ENCODE results near the gene RSKR.

DNA sequence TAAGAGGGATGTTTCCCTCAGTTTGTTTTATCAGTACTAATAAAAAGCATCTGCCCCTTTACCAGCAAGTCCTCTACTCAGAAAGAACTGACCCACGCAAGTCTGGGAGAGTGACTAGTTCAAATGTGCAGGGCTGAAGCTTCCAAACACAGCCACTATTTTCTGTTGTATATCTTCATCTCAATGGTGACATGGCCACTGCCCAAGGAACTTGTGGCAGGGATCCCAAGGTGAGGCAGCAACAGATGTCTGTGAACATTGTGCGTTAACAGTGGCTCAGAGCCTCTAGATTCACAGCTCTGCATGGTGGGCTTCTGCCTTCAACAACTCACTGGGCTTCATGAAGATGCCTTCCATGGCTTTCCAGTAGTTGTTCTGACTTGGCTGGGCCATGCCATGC lies 34.7 kb upstream of the RSKR start:
- TF ChIP-seq, protein P1, sequence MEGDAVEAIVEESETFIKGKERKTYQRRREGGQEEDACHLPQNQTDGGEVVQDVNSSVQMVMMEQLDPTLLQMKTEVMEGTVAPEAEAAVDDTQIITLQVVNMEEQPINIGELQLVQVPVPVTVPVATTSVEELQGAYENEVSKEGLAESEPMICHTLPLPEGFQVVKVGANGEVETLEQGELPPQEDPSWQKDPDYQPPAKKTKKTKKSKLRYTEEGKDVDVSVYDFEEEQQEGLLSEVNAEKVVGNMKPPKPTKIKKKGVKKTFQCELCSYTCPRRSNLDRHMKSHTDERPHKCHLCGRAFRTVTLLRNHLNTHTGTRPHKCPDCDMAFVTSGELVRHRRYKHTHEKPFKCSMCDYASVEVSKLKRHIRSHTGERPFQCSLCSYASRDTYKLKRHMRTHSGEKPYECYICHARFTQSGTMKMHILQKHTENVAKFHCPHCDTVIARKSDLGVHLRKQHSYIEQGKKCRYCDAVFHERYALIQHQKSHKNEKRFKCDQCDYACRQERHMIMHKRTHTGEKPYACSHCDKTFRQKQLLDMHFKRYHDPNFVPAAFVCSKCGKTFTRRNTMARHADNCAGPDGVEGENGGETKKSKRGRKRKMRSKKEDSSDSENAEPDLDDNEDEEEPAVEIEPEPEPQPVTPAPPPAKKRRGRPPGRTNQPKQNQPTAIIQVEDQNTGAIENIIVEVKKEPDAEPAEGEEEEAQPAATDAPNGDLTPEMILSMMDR (conservative IDR thresholded peaks at IDR 0.05; ENCODE audit: low read depth, low read length), result no peak
- TF ChIP-seq SMC3 (IDR thresholded peaks at IDR 0.05; ENCODE audit: low read depth, low read length) (no peak), MXI1 (IDR thresholded peaks at IDR 0.05; ENCODE audit: borderline replicate concordance, low read depth, low read length) (no peak), MAFK (IDR thresholded peaks at IDR 0.05; ENCODE audit: low read depth, low read length) (no peak), CEBPB (IDR thresholded peaks at IDR 0.05; ENCODE audit: low read depth, low read length) (no peak), POLR2A (IDR thresholded peaks at IDR 0.05; ENCODE audit: low read depth, low read length) (no peak), FOS (IDR thresholded peaks at IDR 0.05; ENCODE audit: low read depth, low read length) (no peak), CHD1 (IDR thresholded peaks at IDR 0.05; ENCODE audit: low read depth, low read length) (no peak), RAD21 (IDR thresholded peaks at IDR 0.05; ENCODE audit: low read length) (no peak), MAZ (IDR thresholded peaks at IDR 0.05; ENCODE audit: borderline replicate concordance, low read depth, low read length) (no peak), BHLHE40 (IDR thresholded peaks at IDR 0.05; ENCODE audit: low read depth, low read length) (no peak), RFX5 (IDR thresholded peaks at IDR 0.05; ENCODE audit: low read depth, low read length) (no peak)
- TF ChIP-seq, protein P2, sequence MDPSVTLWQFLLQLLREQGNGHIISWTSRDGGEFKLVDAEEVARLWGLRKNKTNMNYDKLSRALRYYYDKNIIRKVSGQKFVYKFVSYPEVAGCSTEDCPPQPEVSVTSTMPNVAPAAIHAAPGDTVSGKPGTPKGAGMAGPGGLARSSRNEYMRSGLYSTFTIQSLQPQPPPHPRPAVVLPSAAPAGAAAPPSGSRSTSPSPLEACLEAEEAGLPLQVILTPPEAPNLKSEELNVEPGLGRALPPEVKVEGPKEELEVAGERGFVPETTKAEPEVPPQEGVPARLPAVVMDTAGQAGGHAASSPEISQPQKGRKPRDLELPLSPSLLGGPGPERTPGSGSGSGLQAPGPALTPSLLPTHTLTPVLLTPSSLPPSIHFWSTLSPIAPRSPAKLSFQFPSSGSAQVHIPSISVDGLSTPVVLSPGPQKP (IDR thresholded peaks at IDR 0.05; ENCODE audit: borderline replicate concordance, low read depth, low read length), result no peak
- TF ChIP-seq, protein P3, sequence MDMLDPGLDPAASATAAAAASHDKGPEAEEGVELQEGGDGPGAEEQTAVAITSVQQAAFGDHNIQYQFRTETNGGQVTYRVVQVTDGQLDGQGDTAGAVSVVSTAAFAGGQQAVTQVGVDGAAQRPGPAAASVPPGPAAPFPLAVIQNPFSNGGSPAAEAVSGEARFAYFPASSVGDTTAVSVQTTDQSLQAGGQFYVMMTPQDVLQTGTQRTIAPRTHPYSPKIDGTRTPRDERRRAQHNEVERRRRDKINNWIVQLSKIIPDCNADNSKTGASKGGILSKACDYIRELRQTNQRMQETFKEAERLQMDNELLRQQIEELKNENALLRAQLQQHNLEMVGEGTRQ (IDR thresholded peaks at IDR 0.05; ENCODE audit: low read depth, low read length), result no peak
